GM12891 (cell line): ENCODE results near the gene PLCB1.

Source experiments
- POLR2A ChIP-seq: IDR thresholded peaks from 2 replicates; pipeline ENCODE4 v1.6.1; 2011; ENCODE audit warnings: low read depth, low read length, control low read depth
- POLR2AphosphoS5 ChIP-seq: IDR thresholded peaks from 2 replicates; pipeline ENCODE4 v1.6.1; 2011; ENCODE audit warnings: low read depth, low read length, control low read depth
- SPI1 ChIP-seq: IDR thresholded peaks from 2 replicates; pipeline ENCODE4 v1.6.1; 2011; ENCODE audit warnings: low read depth, low read length, control low read depth
- TAF1 ChIP-seq: IDR thresholded peaks from 2 replicates; pipeline ENCODE4 v1.6.1; 2011; ENCODE audit warnings: low read depth, low read length, control low read depth

DNA sequence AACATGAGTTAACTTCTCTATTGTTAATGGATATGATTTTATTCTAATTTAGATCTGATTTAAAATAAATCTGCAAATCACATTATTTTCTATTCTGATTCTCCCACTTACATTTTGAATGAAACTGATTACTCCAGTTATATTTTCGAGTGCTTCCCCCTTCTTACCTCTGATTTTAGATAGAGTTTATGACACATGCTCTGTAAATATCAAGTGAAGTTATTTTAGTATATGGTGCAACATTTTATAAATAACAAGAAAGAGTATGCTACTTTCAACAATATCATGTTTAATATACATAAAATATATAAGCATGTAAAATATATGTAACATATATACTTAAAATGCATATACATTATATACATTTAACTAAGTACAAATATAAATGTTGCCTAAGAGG is 38.9 kb downstream of the PLCB1 start:
- TF ChIP-seq TAF1 (no peak), POLR2A (no peak), POLR2AphosphoS5 (no peak), SPI1 (no peak)
